KMS-11 (cell line): ENCODE results near the gene GUCY1A1.

ENCODE experiments used
- H2AFZ ChIP-seq: fragments of 200-600 bp; sonication (generic); 2 replicates; pipeline ENCODE4 v1.6.1; 2016; ENCODE audit warnings: antibody characterized with exemption, mixed run types, low read depth
- H3K27ac ChIP-seq: fragments of 200-600 bp; sonication (generic); 2 replicates; pipeline ENCODE4 v1.6.1; 2016; ENCODE audit warnings: mild to moderate bottlenecking, mixed run types
- H3K27me3 ChIP-seq: fragments of 200-600 bp; sonication (generic); 2 replicates; pipeline ENCODE4 v1.6.1; 2017; ENCODE audit warnings: mild to moderate bottlenecking, low read depth, mixed run types, moderate library complexity; ENCODE audit not compliant: insufficient read depth
- H3K36me3 ChIP-seq: fragments of 200-600 bp; sonication (generic); 2 replicates; pipeline ENCODE4 v1.6.1; 2017; ENCODE audit warnings: mild to moderate bottlenecking, mixed run types; ENCODE audit not compliant: insufficient read depth
- H3K4me1 ChIP-seq: fragments of 200-600 bp; sonication (generic); 2 replicates; pipeline ENCODE4 v1.6.1; 2016; ENCODE audit warnings: mild to moderate bottlenecking, low read depth, mixed run types; ENCODE audit not compliant: poor library complexity, severe bottlenecking
- H3K4me2 ChIP-seq: fragments of 200-600 bp; sonication (generic); 2 replicates; pipeline ENCODE4 v1.7.0; 2016; ENCODE audit warnings: mild to moderate bottlenecking, mixed run types
- H3K4me3 ChIP-seq: fragments of 200-600 bp; sonication (generic); IDR thresholded peaks from 2 replicates; pipeline ENCODE4 v1.6.1; 2017; ENCODE audit warnings: low read depth, low read length, mixed read lengths; ENCODE audit not compliant: insufficient read depth
- H3K79me2 ChIP-seq: fragments of 200-600 bp; sonication (generic); 2 replicates; pipeline ENCODE4 v1.6.1; 2016; ENCODE audit warnings: low read depth, mixed run types; ENCODE audit not compliant: insufficient read depth
- H3K9ac ChIP-seq: fragments of 200-600 bp; sonication (generic); 2 replicates; pipeline ENCODE4 v1.6.1; 2016; ENCODE audit warnings: mild to moderate bottlenecking, mixed run types
- H4K20me1 ChIP-seq: fragments of 200-600 bp; sonication (generic); 2 replicates; pipeline ENCODE4 v1.6.1; 2016; ENCODE audit warnings: mild to moderate bottlenecking, mixed run types; ENCODE audit not compliant: insufficient read depth
- TF ChIP-seq, protein P1 (sequence below): fragments of 200-600 bp; sonication (generic); conservative IDR thresholded peaks from 2 replicates; pipeline ENCODE4 v1.6.1; 2017; ENCODE audit warnings: low read depth, mild to moderate bottlenecking, antibody characterized with exemption, low read length, moderate library complexity, mixed read lengths

The GUCY1A1 gene

DNA sequence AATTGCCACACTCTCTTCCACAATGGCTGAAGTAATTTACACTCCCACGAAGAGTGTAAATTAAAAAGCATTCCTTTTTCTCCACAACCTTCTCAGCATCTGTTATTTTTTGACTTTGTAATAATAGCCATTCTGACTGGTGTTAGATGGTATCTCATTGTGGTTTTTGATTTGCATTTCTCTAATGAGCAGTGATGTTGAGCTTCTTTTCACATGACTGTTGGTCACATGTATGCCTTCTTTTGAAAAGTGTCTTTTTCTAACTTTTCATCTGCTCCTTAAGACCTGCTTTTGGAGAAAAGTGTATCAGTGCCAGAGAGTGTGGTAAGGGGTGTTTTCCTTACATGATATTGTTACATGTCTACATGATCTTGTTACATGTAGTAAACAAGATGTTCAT lies 25.7 kb downstream of the GUCY1A1 start:
- Histone ChIP-seq H3K4me3 (no peak overlapping the region), H4K20me1 (peaks cover 8% of the 10 kb centered on the region; the same call in 1 of the 2 replicates), H3K4me2 (0 out of 2 replicates have a peak overlapping the region, but pooled peaks have one; percentile 3), H3K9ac (no peak overlapping the region), H3K27ac (no peak overlapping the region), H3K79me2 (peaks cover 99% of the 10 kb centered on the region), H3K4me1 (peaks cover 35% of the 10 kb centered on the region), H3K27me3 (no peaks in the 10 kb centered on the region), H3K36me3 (no peaks in the 10 kb centered on the region; the same call in 1 of the 2 replicates), H2AFZ (no peak overlapping the region)
- TF ChIP-seq, protein P1, sequence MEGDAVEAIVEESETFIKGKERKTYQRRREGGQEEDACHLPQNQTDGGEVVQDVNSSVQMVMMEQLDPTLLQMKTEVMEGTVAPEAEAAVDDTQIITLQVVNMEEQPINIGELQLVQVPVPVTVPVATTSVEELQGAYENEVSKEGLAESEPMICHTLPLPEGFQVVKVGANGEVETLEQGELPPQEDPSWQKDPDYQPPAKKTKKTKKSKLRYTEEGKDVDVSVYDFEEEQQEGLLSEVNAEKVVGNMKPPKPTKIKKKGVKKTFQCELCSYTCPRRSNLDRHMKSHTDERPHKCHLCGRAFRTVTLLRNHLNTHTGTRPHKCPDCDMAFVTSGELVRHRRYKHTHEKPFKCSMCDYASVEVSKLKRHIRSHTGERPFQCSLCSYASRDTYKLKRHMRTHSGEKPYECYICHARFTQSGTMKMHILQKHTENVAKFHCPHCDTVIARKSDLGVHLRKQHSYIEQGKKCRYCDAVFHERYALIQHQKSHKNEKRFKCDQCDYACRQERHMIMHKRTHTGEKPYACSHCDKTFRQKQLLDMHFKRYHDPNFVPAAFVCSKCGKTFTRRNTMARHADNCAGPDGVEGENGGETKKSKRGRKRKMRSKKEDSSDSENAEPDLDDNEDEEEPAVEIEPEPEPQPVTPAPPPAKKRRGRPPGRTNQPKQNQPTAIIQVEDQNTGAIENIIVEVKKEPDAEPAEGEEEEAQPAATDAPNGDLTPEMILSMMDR, result no peak

DNA sequence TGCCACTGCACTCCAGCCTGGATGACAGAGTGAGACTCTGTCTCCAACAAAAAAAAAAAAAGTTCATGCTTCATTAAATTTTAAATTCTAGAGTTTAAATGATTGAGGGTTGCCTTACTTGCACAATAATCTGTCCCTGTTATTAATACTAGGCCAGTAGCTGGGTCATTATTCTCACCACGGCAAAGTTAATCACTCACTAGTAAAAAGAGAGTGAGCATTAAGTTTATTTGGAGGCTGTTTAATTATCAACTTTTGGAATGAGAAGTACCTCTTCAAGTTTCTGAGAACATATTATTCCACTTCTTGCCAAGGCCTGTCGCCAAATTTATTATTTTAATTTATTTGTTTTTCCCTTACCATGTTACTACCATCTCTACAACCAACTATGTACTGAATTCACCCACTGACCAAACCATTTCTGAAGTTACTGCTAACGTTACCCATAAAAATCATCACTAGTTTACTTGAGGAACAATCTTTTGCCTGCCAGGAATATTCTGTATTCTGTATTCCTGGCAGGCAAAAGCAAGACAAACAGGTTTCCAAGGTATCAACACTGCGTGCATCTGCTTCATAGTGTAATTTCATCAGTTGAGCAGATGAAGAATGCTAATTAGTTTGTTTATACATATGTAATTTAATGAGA lies 26.5 kb downstream of the GUCY1A1 start:
- peaks cover 99% of the 10 kb centered on the region for H3K79me2 ChIP-seq
- TF ChIP-seq, protein P1, result no peak
- H3K4me3 ChIP-seq, result no peak overlapping the region
- peaks cover 8% of the 10 kb centered on the region; the same call in 1 of the 2 replicates for H4K20me1 ChIP-seq
- peaks cover 35% of the 10 kb centered on the region for H3K4me1 ChIP-seq
- H3K27ac ChIP-seq, result no peak overlapping the region
- no peak overlapping the region for H3K9ac ChIP-seq
- no peak overlapping the region for H2AFZ ChIP-seq
- H3K27me3 ChIP-seq, result no peaks in the 10 kb centered on the region
- H3K4me2 ChIP-seq, result no peak overlapping the region
- H3K36me3 ChIP-seq, result no peaks in the 10 kb centered on the region; the same call in 1 of the 2 replicates

DNA sequence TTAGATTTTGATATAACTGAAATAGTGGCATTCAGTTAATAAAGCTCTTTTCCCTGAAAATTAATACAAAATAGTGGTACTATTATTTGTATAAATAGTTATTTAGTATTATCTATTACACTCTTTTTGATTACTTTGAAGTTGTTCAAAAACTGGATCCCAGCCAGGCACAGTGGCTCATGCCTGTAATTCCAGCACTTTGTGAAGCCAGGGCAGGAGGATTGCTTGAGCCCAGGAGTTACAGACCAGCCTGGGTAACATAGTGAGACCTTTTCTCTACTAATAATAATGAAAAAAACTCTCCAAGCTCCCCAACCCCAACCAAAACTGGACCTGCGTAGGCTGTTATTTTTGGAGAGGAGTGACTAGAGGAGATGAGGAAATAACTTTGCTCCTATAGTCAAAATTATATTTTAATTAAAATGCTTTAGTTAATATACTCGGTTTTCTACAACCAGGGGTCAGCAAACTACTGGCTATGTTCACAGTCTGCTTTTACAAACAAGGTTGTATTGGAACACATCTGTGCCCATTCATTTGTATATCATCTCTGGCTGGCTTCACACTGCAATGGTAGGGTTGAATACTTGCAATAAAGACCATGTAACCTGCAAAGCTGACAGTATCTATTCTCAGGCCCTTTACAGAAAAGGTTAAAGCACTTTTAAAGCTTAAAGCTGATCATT lies 27.6 kb downstream of the GUCY1A1 start:
- Histone ChIP-seq H3K4me3 (no peak overlapping the region), H3K4me1 (peaks cover 35% of the 10 kb centered on the region), H2AFZ (no peak overlapping the region), H3K27ac (no peak overlapping the region), H3K79me2 (peaks cover 90% of the 10 kb centered on the region), H4K20me1 (peaks cover 8% of the 10 kb centered on the region; the same call in 1 of the 2 replicates), H3K9ac (no peak overlapping the region), H3K36me3 (peaks cover 6% of the 10 kb centered on the region; the same call in 1 of the 2 replicates), H3K27me3 (no peaks in the 10 kb centered on the region), H3K4me2 (no peak overlapping the region)
- TF ChIP-seq, protein P1, result no peak

DNA sequence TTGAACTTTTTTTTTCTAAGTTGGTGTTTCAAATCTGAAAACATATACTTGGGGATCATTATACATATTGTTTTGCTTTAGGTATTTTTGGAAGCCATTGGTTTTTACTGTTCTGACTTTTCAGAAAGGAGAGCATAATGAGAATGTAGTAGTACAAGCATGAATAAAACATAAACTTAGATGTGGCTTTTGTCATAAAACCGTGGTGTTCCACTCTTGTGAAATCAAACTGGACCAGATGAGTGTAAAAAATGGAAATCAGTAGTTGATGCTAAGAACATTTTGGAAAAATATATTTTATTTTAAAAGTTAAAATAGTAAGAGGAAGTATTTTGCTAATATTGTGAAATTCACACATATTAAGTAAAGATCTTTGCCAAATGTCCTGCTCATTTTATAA lies 29.6 kb downstream of the GUCY1A1 start:
- Histone ChIP-seq H3K4me2 (no peak overlapping the region), H3K36me3 (peaks cover 10% of the 10 kb centered on the region; the same call in 1 of the 2 replicates), H3K27me3 (no peaks in the 10 kb centered on the region), H4K20me1 (peaks cover 8% of the 10 kb centered on the region; the same call in 1 of the 2 replicates), H3K4me3 (no peak overlapping the region), H3K27ac (no peak overlapping the region), H3K4me1 (peaks cover 23% of the 10 kb centered on the region), H3K9ac (no peak overlapping the region), H2AFZ (no peak overlapping the region), H3K79me2 (peaks cover 79% of the 10 kb centered on the region)
- TF ChIP-seq, protein P1, result no peak
